ENCODE data around the gene DSCAML1. TPM values are rescaled to one million over a fixed set of nuclear protein-coding genes. Genes with fewer than 3 reads are reported as not detected.

Gene DSCAML1
- total and polyA plus RNA-seq, 9 of the 15 experiments (the other 6 are each of a cell fraction or from before 2014, with no cell fraction given), result not detected

- TF ChIP-seq E4F1 (CRISPR knock-in tag; IDR thresholded peaks at IDR 0.05; ENCODE audit: borderline replicate concordance), result no peak
- TF ChIP-seq SRSF7 (optimal IDR thresholded peaks at IDR 0.05; ENCODE audit: low read depth, low read length), result no peak
- no peak for TF ChIP-seq ZNF717 (CRISPR knock-in tag; IDR thresholded peaks at IDR 0.05)
- no peak for TF ChIP-seq NONO (IDR thresholded peaks at IDR 0.05; ENCODE audit: low read depth in 2 of 2, low read length in 1 of 2)
- no peak for TF ChIP-seq CEBPG (CRISPR knock-in tag; IDR thresholded peaks at IDR 0.05)
- TF ChIP-seq CEBPG (tag; conservative IDR thresholded peaks at IDR 0.05 in 1 of 2, IDR thresholded peaks at IDR 0.05 in 1 of 2), result no peak
- no peak for TF ChIP-seq ZNF217 (CRISPR knock-in tag; IDR thresholded peaks at IDR 0.05)
- TF ChIP-seq ZNF609 (CRISPR knock-in tag; IDR thresholded peaks at IDR 0.05; ENCODE audit: borderline replicate concordance), result no peak
- no peak for TF ChIP-seq NEUROD1 (IDR thresholded peaks at IDR 0.05; ENCODE audit: borderline replicate concordance, low read depth, low read length, partially characterized antibody)
- TF ChIP-seq FOXJ3 (CRISPR knock-in tag; IDR thresholded peaks at IDR 0.05), result no peak
- no peak for TF ChIP-seq ZNF79 (CRISPR knock-in tag; IDR thresholded peaks at IDR 0.05; ENCODE audit: low read depth)
- TF ChIP-seq NCOR1 (IDR thresholded peaks at IDR 0.05), result no peak
- no peak for TF ChIP-seq PHF21A (IDR thresholded peaks at IDR 0.05; ENCODE audit: borderline replicate concordance, low read depth)
Observed at GRCh38 chr11:117509543-117509942, 287.5 kb downstream of the DSCAML1 start (continued).

Measured in K562 (cell line).